Liver (tissue), 9 donors: ENCODE data around the gene OPN1SW. TPM values are rescaled to one million over a fixed set of nuclear protein-coding genes. Genes with fewer than 3 reads are reported as not detected.

ENCODE experiments used
- DNase-seq: peaks from one replicate; pipeline ENCODE4 v3.0.0-alpha.2; 2017; ENCODE audit warnings: low spot score
- H3K27ac ChIP-seq, 2 donors: one replicate each; pipeline ENCODE4 v1.7.0; 2013; ENCODE audit warnings: inconsistent platforms in 2 of 2, low read length in 2 of 2, control low read depth in 1 of 2, low read depth in 1 of 2, mild to moderate bottlenecking in 1 of 2
- H3K27me3 ChIP-seq, 4 donors: one replicate each; pipeline versions ENCODE4 v1.6.1 to v1.7.0; 2013; ENCODE audit warnings: low read length in 3 of 4, inconsistent platforms in 1 of 4, mild to moderate bottlenecking in 1 of 4, moderate library complexity in 1 of 4; ENCODE audit not compliant: control insufficient read depth in 4 of 4, insufficient read depth in 4 of 4
- H3K36me3 ChIP-seq, 4 donors: one replicate each; pipeline versions ENCODE4 v1.6.1 to v1.7.0; 2013; ENCODE audit warnings: low read length in 3 of 4, mild to moderate bottlenecking in 3 of 4, low read depth in 1 of 4, moderate library complexity in 1 of 4; ENCODE audit not compliant: control insufficient read depth in 4 of 4, insufficient read depth in 3 of 4
- H3K4me1 ChIP-seq, 4 donors: one replicate each; pipeline versions ENCODE4 v1.6.1 to v1.7.0; 2013; ENCODE audit warnings: low read length in 3 of 4, mild to moderate bottlenecking in 3 of 4, moderate library complexity in 1 of 4; ENCODE audit not compliant: control insufficient read depth in 4 of 4, insufficient read depth in 4 of 4
- H3K4me3 ChIP-seq, 3 donors: one replicate each; pipeline versions ENCODE4 v1.6.1 to v1.7.0; 2013; ENCODE audit warnings: low read length in 3 of 3, control low read depth in 1 of 3, low read depth in 1 of 3, mild to moderate bottlenecking in 1 of 3
- H3K9ac ChIP-seq, 2 donors: one replicate each; pipeline ENCODE4 v1.7.0; 2013; ENCODE audit warnings: low read length in 2 of 2, mild to moderate bottlenecking in 2 of 2, moderate library complexity in 2 of 2, control low read depth in 1 of 2, low read depth in 1 of 2
- H3K9me3 ChIP-seq, 4 donors: one replicate each; pipeline versions ENCODE4 v1.6.1 to v1.7.0; 2013; ENCODE audit warnings: low read length in 3 of 4; ENCODE audit not compliant: control insufficient read depth in 4 of 4
- EGR1 ChIP-seq, 2 donors: IDR thresholded peaks; 2 replicates each; pipeline ENCODE4 v1.6.1; 2016 to 2018; ENCODE audit warnings: antibody characterized with exemption in 2 of 2, low read depth in 2 of 2
- FOXA1 ChIP-seq: IDR thresholded peaks from 2 replicates; pipeline ENCODE4 v1.6.1; 2016; ENCODE audit warnings: antibody characterized with exemption
- FOXA2 ChIP-seq: IDR thresholded peaks from 2 replicates; pipeline ENCODE4 v1.6.1; 2016; ENCODE audit warnings: antibody characterized with exemption
- GABPA ChIP-seq, 2 donors: IDR thresholded peaks in 1 of 2; conservative IDR thresholded peaks in 1 of 2; 2 replicates each; pipeline ENCODE4 v1.6.1; 2016; ENCODE audit warnings: antibody characterized with exemption in 2 of 2, mild to moderate bottlenecking in 1 of 2, moderate library complexity in 1 of 2
- HNF4A ChIP-seq, 2 donors: conservative IDR thresholded peaks; 2 replicates each; pipeline ENCODE4 v1.6.1; 2016; ENCODE audit warnings: antibody characterized with exemption in 2 of 2, mild to moderate bottlenecking in 2 of 2
- HNF4G ChIP-seq: IDR thresholded peaks from 2 replicates; pipeline ENCODE4 v1.6.1; 2016; ENCODE audit warnings: antibody characterized with exemption
- JUND ChIP-seq, 2 donors: IDR thresholded peaks; 2 replicates each; pipeline ENCODE4 v1.6.1; 2016; ENCODE audit warnings: antibody characterized with exemption in 2 of 2
- NR2F2 ChIP-seq: IDR thresholded peaks from 2 replicates; pipeline ENCODE4 v1.6.1; 2016; ENCODE audit warnings: antibody characterized with exemption
- RAD21 ChIP-seq, 2 donors: IDR thresholded peaks; 2 replicates each; pipeline ENCODE4 v1.6.1; 2016; ENCODE audit warnings: antibody characterized with exemption in 2 of 2, mild to moderate bottlenecking in 2 of 2
- RXRA ChIP-seq, 2 donors: IDR thresholded peaks; 2 replicates each; pipeline ENCODE4 v1.6.1; 2017 to 2018; ENCODE audit warnings: antibody characterized with exemption in 2 of 2, mild to moderate bottlenecking in 1 of 2
- SP1 ChIP-seq: IDR thresholded peaks from 2 replicates; pipeline ENCODE4 v1.6.1; 2018; ENCODE audit warnings: antibody characterized with exemption, mild to moderate bottlenecking
- TAF1 ChIP-seq: conservative IDR thresholded peaks from 2 replicates; pipeline ENCODE4 v1.6.1; 2016; ENCODE audit warnings: antibody characterized with exemption, mild to moderate bottlenecking
- YY1 ChIP-seq: IDR thresholded peaks from 2 replicates; pipeline ENCODE4 v1.6.1; 2016; ENCODE audit warnings: antibody characterized with exemption, mild to moderate bottlenecking
- WGBS: extraction: QIAGEN DNeasy Blood & Tissue Kit; methylation state at CpG from one replicate; pipeline ENCODE4 v1.1.7; 2013; 5-methylcytosine and 5-hydroxymethylcytosine counted together
- polyA plus RNA-seq, 2 donors: library from polyadenylated mRNA; stranded (reverse) in 1 of 2; unstranded in 1 of 2; fragments of 200-250 nt in 1 of 2; fragments of >200 nt in 1 of 2; fragmentation: Nextera tagmentation in 1 of 2; extraction: Ambion mirVana in 1 of 2; gene quantifications; one replicate each; pipeline versions ENCODE4 v1.2.1 to v1.2.3, GENCODE V29; 2013 to 2015
- total RNA-seq, 2 donors: library from RNA; depleted of rRNA; stranded (reverse); fragments of >200 nt; gene quantifications; one replicate each; pipeline ENCODE4 v1.2.3, GENCODE V29; 2014
- TF ChIP-seq, protein P1 (sequence below): IDR thresholded peaks from 2 replicates; pipeline ENCODE4 v1.6.1; 2016; ENCODE audit warnings: antibody characterized with exemption, mild to moderate bottlenecking
- TF ChIP-seq, protein P2 (sequence below): IDR thresholded peaks from 2 replicates; pipeline ENCODE4 v1.6.1; 2016; ENCODE audit warnings: antibody characterized with exemption
- TF ChIP-seq, protein P3 (sequence below): IDR thresholded peaks from 2 replicates; pipeline ENCODE4 v1.6.1; 2016; ENCODE audit warnings: antibody characterized with exemption
- TF ChIP-seq, protein P4 (sequence below): fragments of 150-350 bp; IDR thresholded peaks from 2 replicates; pipeline ENCODE4 v1.5.1; 2017; ENCODE audit warnings: improper control_type of control experiment, low read depth, low read length; ENCODE audit not compliant: missing input control
- TF ChIP-seq, protein P5 (sequence below): IDR thresholded peaks from 2 replicates; pipeline ENCODE4 v1.6.1; 2016; ENCODE audit warnings: antibody characterized with exemption
- donor health status: healthy.
- donor health status: healthy.
- donor health status: healthy.
- donor health status: healthy.
- donor health status: healthy.

OPN1SW gene
- total and polyA plus RNA-seq, 4 donors = 0.29 TPM; not detected in 3

DNA sequence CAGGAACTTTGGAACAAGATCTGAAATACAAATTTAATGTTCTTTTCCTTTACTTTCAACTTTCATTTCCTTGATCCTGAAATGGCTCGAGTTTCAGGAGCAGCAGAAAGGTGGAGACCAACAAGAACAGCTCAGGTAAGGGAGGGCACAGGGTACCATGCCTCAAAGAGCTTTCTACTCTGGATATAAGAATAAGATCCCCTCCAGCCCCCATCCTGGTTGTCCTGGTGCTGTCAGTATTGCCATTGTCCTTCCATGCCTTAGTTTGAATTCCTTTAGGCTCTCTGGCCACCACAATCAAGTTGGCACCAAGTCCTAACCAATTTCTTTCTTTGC, 48.9 kb downstream of the OPN1SW start (continued):
- TF ChIP-seq, protein P1, sequence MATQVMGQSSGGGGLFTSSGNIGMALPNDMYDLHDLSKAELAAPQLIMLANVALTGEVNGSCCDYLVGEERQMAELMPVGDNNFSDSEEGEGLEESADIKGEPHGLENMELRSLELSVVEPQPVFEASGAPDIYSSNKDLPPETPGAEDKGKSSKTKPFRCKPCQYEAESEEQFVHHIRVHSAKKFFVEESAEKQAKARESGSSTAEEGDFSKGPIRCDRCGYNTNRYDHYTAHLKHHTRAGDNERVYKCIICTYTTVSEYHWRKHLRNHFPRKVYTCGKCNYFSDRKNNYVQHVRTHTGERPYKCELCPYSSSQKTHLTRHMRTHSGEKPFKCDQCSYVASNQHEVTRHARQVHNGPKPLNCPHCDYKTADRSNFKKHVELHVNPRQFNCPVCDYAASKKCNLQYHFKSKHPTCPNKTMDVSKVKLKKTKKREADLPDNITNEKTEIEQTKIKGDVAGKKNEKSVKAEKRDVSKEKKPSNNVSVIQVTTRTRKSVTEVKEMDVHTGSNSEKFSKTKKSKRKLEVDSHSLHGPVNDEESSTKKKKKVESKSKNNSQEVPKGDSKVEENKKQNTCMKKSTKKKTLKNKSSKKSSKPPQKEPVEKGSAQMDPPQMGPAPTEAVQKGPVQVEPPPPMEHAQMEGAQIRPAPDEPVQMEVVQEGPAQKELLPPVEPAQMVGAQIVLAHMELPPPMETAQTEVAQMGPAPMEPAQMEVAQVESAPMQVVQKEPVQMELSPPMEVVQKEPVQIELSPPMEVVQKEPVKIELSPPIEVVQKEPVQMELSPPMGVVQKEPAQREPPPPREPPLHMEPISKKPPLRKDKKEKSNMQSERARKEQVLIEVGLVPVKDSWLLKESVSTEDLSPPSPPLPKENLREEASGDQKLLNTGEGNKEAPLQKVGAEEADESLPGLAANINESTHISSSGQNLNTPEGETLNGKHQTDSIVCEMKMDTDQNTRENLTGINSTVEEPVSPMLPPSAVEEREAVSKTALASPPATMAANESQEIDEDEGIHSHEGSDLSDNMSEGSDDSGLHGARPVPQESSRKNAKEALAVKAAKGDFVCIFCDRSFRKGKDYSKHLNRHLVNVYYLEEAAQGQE = no peak
- no peak for TF ChIP-seq YY1
- TF ChIP-seq FOXA2 = no peak

DNA sequence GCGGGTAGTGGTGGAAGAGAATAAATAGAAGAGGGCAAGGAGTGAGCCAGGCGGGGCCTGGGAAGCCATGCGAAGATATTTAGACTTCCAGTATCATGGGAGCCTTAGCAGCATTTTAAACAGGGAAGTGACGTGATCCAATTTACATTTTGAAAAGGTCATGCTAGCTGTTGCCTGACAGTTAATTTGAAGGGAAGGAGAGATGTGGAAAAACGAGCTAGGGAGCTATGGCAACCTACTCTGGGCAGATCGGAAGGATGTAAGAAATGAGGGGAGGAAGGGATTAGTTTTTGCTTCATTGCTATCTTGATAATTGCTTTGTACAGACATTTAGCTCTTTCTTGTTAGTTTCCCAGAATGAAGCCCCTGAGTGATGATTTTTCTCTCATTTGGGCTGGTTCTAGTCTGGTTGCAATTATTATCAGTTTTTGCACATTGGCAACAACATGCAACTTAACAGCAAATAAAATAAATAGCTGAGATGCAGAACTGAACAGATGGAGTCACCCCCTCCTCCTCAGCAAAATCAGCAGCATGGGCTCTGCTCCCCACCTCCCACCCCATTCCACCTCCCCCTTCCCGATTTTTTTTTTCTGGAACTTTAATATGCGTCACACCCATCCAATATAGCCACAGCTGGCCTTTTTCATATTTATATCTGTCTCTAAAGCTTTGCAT, 49.4 kb downstream of the OPN1SW start:
- Histone ChIP-seq H3K4me3 (no peak overlapping the region), H3K27me3 (no peaks in the 10 kb centered on the region), H3K27ac (no peak overlapping the region), H3K4me1 (no peaks in the 10 kb centered on the region), H3K9ac (no peak overlapping the region), H3K9me3 (no peaks in the 10 kb centered on the region), H3K36me3 (no peaks in the 10 kb centered on the region)
- DNase-seq = no peak
- 82% methylated on average over 8 of the region's 8 CpGs for WGBS
- TF ChIP-seq SP1 = no peak

DNA sequence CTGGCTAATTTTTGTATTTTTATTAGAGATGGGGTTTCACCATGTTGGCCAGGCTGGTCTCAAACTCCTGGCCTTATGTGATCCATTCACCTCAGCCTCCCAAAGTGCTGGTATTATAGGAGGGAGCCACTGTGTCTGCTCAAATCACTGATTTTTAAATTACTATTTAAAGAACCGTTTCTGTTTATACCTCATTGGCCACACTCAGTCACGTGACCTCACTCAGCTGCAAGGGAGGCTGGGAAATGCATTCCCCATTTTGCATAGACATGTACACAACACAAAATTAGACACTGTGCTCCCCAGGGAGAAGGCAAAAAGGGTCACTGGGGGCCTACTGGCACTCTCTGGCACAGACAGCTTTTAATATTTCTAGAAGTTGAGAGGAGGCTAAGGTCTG, 50.1 kb downstream of the OPN1SW start:
- WGBS = 90% methylated on average over 2 of the region's 2 CpGs
- Histone ChIP-seq H3K27ac (no peak overlapping the region), H3K9ac (no peak overlapping the region), H3K27me3 (no peaks in the 10 kb centered on the region), H3K4me3 (no peak overlapping the region), H3K9me3 (no peaks in the 10 kb centered on the region), H3K4me1 (no peaks in the 10 kb centered on the region), H3K36me3 (no peaks in the 10 kb centered on the region)
- TF ChIP-seq, protein P2, sequence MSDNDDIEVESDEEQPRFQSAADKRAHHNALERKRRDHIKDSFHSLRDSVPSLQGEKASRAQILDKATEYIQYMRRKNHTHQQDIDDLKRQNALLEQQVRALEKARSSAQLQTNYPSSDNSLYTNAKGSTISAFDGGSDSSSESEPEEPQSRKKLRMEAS = no peak
- TF ChIP-seq FOXA1 (no peak), SP1 (no peak), TAF1 (no peak), EGR1 (IDR thresholded peaks at IDR 0.05; ENCODE audit: low read depth in 2 of 2) (no peak), RXRA (IDR thresholded peaks at IDR 0.05) (no peak), YY1 (no peak), HNF4A (conservative IDR thresholded peaks at IDR 0.05) (no peak), JUND (IDR thresholded peaks at IDR 0.05) (no peak), GABPA (IDR thresholded peaks at IDR 0.05 in 1 of 2, conservative IDR thresholded peaks at IDR 0.05 in 1 of 2) (no peak), HNF4G (no peak), NR2F2 (no peak), RAD21 (IDR thresholded peaks at IDR 0.05) (no peak), FOXA2 (no peak)
- TF ChIP-seq, protein P3, sequence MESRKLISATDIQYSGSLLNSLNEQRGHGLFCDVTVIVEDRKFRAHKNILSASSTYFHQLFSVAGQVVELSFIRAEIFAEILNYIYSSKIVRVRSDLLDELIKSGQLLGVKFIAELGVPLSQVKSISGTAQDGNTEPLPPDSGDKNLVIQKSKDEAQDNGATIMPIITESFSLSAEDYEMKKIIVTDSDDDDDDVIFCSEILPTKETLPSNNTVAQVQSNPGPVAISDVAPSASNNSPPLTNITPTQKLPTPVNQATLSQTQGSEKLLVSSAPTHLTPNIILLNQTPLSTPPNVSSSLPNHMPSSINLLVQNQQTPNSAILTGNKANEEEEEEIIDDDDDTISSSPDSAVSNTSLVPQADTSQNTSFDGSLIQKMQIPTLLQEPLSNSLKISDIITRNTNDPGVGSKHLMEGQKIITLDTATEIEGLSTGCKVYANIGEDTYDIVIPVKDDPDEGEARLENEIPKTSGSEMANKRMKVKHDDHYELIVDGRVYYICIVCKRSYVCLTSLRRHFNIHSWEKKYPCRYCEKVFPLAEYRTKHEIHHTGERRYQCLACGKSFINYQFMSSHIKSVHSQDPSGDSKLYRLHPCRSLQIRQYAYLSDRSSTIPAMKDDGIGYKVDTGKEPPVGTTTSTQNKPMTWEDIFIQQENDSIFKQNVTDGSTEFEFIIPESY = no peak
- TF ChIP-seq, protein P4, sequence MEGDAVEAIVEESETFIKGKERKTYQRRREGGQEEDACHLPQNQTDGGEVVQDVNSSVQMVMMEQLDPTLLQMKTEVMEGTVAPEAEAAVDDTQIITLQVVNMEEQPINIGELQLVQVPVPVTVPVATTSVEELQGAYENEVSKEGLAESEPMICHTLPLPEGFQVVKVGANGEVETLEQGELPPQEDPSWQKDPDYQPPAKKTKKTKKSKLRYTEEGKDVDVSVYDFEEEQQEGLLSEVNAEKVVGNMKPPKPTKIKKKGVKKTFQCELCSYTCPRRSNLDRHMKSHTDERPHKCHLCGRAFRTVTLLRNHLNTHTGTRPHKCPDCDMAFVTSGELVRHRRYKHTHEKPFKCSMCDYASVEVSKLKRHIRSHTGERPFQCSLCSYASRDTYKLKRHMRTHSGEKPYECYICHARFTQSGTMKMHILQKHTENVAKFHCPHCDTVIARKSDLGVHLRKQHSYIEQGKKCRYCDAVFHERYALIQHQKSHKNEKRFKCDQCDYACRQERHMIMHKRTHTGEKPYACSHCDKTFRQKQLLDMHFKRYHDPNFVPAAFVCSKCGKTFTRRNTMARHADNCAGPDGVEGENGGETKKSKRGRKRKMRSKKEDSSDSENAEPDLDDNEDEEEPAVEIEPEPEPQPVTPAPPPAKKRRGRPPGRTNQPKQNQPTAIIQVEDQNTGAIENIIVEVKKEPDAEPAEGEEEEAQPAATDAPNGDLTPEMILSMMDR = no peak
- TF ChIP-seq, protein P1 = no peak
- TF ChIP-seq, protein P5, sequence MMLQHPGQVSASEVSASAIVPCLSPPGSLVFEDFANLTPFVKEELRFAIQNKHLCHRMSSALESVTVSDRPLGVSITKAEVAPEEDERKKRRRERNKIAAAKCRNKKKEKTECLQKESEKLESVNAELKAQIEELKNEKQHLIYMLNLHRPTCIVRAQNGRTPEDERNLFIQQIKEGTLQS = no peak
- DNase-seq = no peak
